ENCODE measurements around the gene SLC49A4.

SLC49A4 gene

GRCh38 chr3:122800031-122800430 lies 5.2 kb downstream of the SLC49A4 start:
- no peak for TF ChIP-seq CTCF (IDR thresholded peaks at IDR 0.05; ENCODE audit: extremely low read depth, missing control alignments)
- DNase-seq (ENCODE audit: low spot score): no peak

- no peak for TF ChIP-seq CTCF (IDR thresholded peaks at IDR 0.05; ENCODE audit: extremely low read depth, missing control alignments)
Observed at GRCh38 chr3:122800706-122801237, 5.9 kb downstream of the SLC49A4 start.

DNA sequence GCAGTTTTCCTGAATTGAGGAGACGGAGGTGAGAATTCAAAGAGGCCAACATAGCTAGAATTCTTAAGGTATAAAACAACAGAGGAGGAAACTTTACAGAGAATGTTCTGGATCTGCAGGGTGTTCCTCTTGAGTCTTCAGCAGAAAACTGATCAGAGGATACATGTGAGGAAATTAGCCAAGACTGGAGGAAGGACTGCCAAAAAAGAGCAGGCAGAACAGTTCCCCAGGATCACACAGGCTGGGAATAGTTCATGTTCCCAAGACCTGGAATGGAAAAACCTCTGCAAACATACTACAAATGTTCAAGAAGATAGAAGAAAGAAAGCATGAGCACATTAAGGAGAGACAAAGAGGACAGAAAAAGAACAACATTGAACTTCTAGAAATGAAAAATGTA lies 7.5 kb downstream of the SLC49A4 start:
- DNase-seq (ENCODE audit: low spot score): no peak

More at GRCh38 chr3:122800706-122801237, 5.9 kb downstream of the SLC49A4 start:
- DNase-seq (ENCODE audit: low spot score): no peak

DNA sequence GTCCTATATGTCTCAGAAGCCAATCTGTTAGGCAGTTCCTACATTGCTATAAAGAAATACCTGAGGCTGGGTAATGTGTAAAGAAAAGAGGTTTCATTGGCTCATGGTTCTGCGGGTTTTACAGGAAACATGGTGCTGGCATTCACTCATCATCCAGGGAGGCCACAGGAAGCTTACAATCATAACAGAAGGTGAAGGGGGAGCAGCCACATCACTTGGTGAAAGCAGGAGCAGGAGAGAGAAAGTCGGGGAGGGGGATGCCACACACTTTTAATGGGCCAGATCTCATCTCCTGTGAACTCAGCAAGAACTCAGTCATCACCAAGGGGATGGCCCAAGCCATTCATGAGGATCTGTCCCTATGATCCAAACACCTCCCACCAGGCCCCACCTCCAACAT lies 9.1 kb downstream of the SLC49A4 start:
- no peak for TF ChIP-seq CTCF (IDR thresholded peaks at IDR 0.05; ENCODE audit: extremely low read depth, missing control alignments)

More for the DNA sequence above, 7.5 kb downstream of the SLC49A4 start:
- no peak for TF ChIP-seq CTCF (IDR thresholded peaks at IDR 0.05; ENCODE audit: extremely low read depth, missing control alignments)

GRCh38 chr3:122810734-122811133 lies 15.9 kb downstream of the SLC49A4 start:
- no peak for TF ChIP-seq CTCF (IDR thresholded peaks at IDR 0.05; ENCODE audit: extremely low read depth, missing control alignments)
- no peak for DNase-seq (ENCODE audit: low spot score)

More for the DNA sequence above, 9.1 kb downstream of the SLC49A4 start:
- no peak for DNase-seq (ENCODE audit: low spot score)

DNA sequence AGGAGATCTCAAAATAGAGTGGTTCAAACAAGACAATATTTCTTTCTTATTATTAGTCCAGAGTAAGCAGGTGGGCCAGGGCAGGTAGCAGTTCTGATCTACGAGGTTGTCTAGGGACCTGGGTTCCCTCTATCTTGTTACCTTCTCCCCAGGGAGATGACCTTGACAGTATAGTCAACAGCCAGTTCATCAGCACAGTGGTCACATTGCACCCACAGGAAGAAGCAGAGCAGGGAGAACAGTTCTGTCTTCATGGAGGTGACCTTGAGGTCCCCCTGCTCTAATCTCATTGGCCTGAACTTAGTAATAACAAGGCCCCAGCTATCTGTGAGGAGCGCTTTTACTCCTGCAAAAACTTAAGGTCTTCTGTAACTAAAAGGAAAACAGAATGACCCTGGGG lies 21.7 kb downstream of the SLC49A4 start:
- TF ChIP-seq CTCF (IDR thresholded peaks at IDR 0.05; ENCODE audit: extremely low read depth, missing control alignments): no peak
- DNase-seq (ENCODE audit: low spot score): no peak

GRCh38 chr3:122824465-122825381 lies 29.9 kb downstream of the SLC49A4 start:
- no peak for DNase-seq (ENCODE audit: low spot score)

More at GRCh38 chr3:122824465-122825381, 29.9 kb downstream of the SLC49A4 start:
- TF ChIP-seq CTCF (IDR thresholded peaks at IDR 0.05; ENCODE audit: extremely low read depth, missing control alignments): no peak

Measured in GM20000 (cell line).